Measurements from ENCODE around the gene MADCAM1.

MADCAM1 gene

DNA sequence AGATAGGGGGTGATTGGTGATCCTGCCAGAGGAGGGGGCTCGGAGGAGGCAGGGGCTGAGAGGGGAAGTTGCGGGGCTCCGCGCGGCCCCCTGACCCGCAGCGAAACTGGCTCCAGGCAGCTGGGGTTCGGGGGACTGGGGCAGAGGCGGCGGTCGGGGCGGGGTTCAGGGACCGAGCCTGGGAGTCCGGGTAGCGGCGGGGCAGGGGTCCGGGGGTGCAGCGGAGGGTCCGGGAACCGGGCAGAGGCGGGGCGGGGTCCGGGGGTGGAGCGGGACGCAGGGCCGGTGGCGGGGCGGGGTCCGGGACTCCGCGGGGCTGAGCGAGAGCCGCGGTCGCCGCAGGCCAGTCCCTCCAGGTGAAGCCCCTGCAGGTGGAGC, 1.2 kb downstream of the MADCAM1 start:
- peaks cover 8% of the 10 kb centered on the region for H3K9me3 ChIP-seq
- peaks cover 30% of the 10 kb centered on the region for H3K27me3 ChIP-seq
- no peak for DNase-seq
- no peaks in the 10 kb centered on the region for H3K4me1 ChIP-seq
- no peak overlapping the region for H3K4me3 ChIP-seq (ENCODE audit: low read depth, low read length)
- TF ChIP-seq, protein P1, sequence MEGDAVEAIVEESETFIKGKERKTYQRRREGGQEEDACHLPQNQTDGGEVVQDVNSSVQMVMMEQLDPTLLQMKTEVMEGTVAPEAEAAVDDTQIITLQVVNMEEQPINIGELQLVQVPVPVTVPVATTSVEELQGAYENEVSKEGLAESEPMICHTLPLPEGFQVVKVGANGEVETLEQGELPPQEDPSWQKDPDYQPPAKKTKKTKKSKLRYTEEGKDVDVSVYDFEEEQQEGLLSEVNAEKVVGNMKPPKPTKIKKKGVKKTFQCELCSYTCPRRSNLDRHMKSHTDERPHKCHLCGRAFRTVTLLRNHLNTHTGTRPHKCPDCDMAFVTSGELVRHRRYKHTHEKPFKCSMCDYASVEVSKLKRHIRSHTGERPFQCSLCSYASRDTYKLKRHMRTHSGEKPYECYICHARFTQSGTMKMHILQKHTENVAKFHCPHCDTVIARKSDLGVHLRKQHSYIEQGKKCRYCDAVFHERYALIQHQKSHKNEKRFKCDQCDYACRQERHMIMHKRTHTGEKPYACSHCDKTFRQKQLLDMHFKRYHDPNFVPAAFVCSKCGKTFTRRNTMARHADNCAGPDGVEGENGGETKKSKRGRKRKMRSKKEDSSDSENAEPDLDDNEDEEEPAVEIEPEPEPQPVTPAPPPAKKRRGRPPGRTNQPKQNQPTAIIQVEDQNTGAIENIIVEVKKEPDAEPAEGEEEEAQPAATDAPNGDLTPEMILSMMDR (IDR thresholded peaks at IDR 0.05; ENCODE audit: low read depth, low read length): no peak
- H3K36me3 ChIP-seq: no peaks in the 10 kb centered on the region

- Histone ChIP-seq H3K4me3 (ENCODE audit: low read depth, low read length) (no peak overlapping the region), H3K27me3 (peaks cover 30% of the 10 kb centered on the region), H3K4me1 (no peaks in the 10 kb centered on the region), H3K36me3 (no peaks in the 10 kb centered on the region), H3K9me3 (peaks cover 6% of the 10 kb centered on the region)
- peak; percentile 21 for DNase-seq
- TF ChIP-seq, protein P1 (IDR thresholded peaks at IDR 0.05; ENCODE audit: low read depth, low read length): no peak
These were observed 1.7 kb downstream of the MADCAM1 start for GRCh38 chr19:497869-498510.

GRCh38 chr19:498511-498891, 2.2 kb downstream of the MADCAM1 start:
- H3K4me1 ChIP-seq: no peaks in the 10 kb centered on the region
- no peak overlapping the region for H3K4me3 ChIP-seq (ENCODE audit: low read depth, low read length)
- no peaks in the 10 kb centered on the region for H3K36me3 ChIP-seq
- peak; percentile 39 for DNase-seq
- H3K27me3 ChIP-seq: peaks cover 30% of the 10 kb centered on the region
- TF ChIP-seq, protein P1 (IDR thresholded peaks at IDR 0.05; ENCODE audit: low read depth, low read length): no peak
- H3K9me3 ChIP-seq: peaks cover 3% of the 10 kb centered on the region; the same call in 1 of the 2 replicates

- Histone ChIP-seq H3K4me3 (ENCODE audit: low read depth, low read length) (no peak overlapping the region), H3K27me3 (peaks cover 30% of the 10 kb centered on the region), H3K4me1 (no peaks in the 10 kb centered on the region), H3K36me3 (no peaks in the 10 kb centered on the region), H3K9me3 (no peaks in the 10 kb centered on the region)
- DNase-seq: no peak
- TF ChIP-seq, protein P1 (IDR thresholded peaks at IDR 0.05; ENCODE audit: low read depth, low read length): no peak
These were observed 2.8 kb downstream of the MADCAM1 start for GRCh38 chr19:498977-499623.

DNA sequence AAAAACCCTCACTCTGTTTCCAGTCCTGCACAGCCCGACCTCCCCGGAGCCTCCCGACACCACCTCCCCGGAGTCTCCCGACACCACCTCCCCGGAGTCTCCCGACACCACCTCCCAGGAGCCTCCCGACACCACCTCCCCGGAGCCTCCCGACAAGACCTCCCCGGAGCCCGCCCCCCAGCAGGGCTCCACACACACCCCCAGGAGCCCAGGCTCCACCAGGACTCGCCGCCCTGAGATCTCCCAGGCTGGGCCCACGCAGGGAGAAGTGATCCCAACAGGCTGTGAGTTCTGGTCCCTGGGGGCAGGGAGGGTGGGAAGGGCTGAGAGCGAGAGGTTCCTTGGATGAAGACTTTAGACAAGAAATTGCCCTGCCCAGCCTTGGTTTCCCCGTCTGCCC, 5.4 kb downstream of the MADCAM1 start:
- DNase-seq: no peak
- TF ChIP-seq, protein P1 (IDR thresholded peaks at IDR 0.05; ENCODE audit: low read depth, low read length): no peak
- Histone ChIP-seq H3K4me1 (peaks cover 4% of the 10 kb centered on the region), H3K27me3 (peaks cover 28% of the 10 kb centered on the region), H3K36me3 (no peaks in the 10 kb centered on the region), H3K4me3 (ENCODE audit: low read depth, low read length) (no peak overlapping the region), H3K9me3 (no peaks in the 10 kb centered on the region)

DNA sequence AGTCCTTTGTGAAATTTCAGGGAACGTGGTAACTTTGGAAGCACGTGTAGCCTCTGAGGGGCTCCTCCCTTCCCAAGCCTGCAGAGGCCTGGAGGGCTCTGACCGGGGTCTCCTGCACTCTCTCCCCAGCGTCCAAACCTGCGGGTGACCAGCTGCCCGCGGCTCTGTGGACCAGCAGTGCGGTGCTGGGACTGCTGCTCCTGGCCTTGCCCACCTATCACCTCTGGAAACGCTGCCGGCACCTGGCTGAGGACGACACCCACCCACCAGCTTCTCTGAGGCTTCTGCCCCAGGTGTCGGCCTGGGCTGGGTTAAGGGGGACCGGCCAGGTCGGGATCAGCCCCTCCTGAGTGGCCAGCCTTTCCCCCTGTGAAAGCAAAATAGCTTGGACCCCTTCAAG, 8.3 kb downstream of the MADCAM1 start:
- no peak for DNase-seq
- Histone ChIP-seq H3K9me3 (no peaks in the 10 kb centered on the region), H3K36me3 (peaks cover 5% of the 10 kb centered on the region), H3K4me1 (peaks cover 4% of the 10 kb centered on the region), H3K4me3 (ENCODE audit: low read depth, low read length) (no peak overlapping the region), H3K27me3 (peaks cover 9% of the 10 kb centered on the region)
- TF ChIP-seq, protein P1 (IDR thresholded peaks at IDR 0.05; ENCODE audit: low read depth, low read length): no peak
